Measurements from ENCODE around the gene ACAP1. TPM values are rescaled to one million over a fixed set of nuclear protein-coding genes. Genes with fewer than 3 reads are reported as not detected.

The ACAP1 gene
- polyA plus RNA-seq, 1 donor = 12.2 TPM

Other genes with a start within 250 kb of the ACAP1 start
- gene ASGR2, start 221.7 kb upstream of the ACAP1 start, polyA plus RNA-seq = 0.40 TPM
- 5.7 TPM for gene ASGR1, start 157.2 kb upstream of the ACAP1 start, polyA plus RNA-seq
- 16.7 TPM for gene DLG4, start 116.7 kb upstream of the ACAP1 start, polyA plus RNA-seq
- 490 TPM for gene ACADVL, start 116.6 kb upstream of the ACAP1 start, polyA plus RNA-seq
- gene DVL2, start 102.0 kb upstream of the ACAP1 start, polyA plus RNA-seq = 44.5 TPM
- 45.4 TPM for gene PHF23, start 97.1 kb upstream of the ACAP1 start, polyA plus RNA-seq
- 724 TPM for gene GABARAP, start 94.1 kb upstream of the ACAP1 start, polyA plus RNA-seq
- gene CTDNEP1, start 84.8 kb upstream of the ACAP1 start, polyA plus RNA-seq = 124 TPM
- 45.8 TPM for gene ELP5, start 84.3 kb upstream of the ACAP1 start, polyA plus RNA-seq
- gene CLDN7, start 74.1 kb upstream of the ACAP1 start, polyA plus RNA-seq = 250 TPM
- gene SLC2A4, start 54.8 kb upstream of the ACAP1 start, polyA plus RNA-seq = 1.1 TPM
- 2.8 TPM for gene YBX2, start 41.9 kb upstream of the ACAP1 start, polyA plus RNA-seq
- 263 TPM for gene EIF5A, start 28.9 kb upstream of the ACAP1 start, polyA plus RNA-seq
- 53.0 TPM for gene GPS2, start 21.2 kb upstream of the ACAP1 start, polyA plus RNA-seq
- gene NEURL4, start 7.2 kb upstream of the ACAP1 start, polyA plus RNA-seq = 28.7 TPM
- 8.2 TPM for gene KCTD11, start 15.6 kb downstream of the ACAP1 start, polyA plus RNA-seq
- gene TMEM95, start 18.6 kb downstream of the ACAP1 start, polyA plus RNA-seq = 0.04 TPM
- gene TNK1, start 44.6 kb downstream of the ACAP1 start, polyA plus RNA-seq = 7.4 TPM
- gene PLSCR3, start 58.0 kb downstream of the ACAP1 start, polyA plus RNA-seq = 16.9 TPM
- gene TMEM256, start 67.6 kb downstream of the ACAP1 start, polyA plus RNA-seq = 187 TPM
- 12.9 TPM for gene NLGN2, start 71.3 kb downstream of the ACAP1 start, polyA plus RNA-seq
- gene SPEM1, start 83.8 kb downstream of the ACAP1 start, polyA plus RNA-seq = not detected
- not detected for gene SPEM2, start 89.1 kb downstream of the ACAP1 start, polyA plus RNA-seq
- gene SPEM3, start 92.3 kb downstream of the ACAP1 start, polyA plus RNA-seq = not detected
- 7.5 TPM for gene TMEM102, start 98.9 kb downstream of the ACAP1 start, polyA plus RNA-seq
- gene FGF11, start 103.0 kb downstream of the ACAP1 start, polyA plus RNA-seq = 1.3 TPM
- gene CHRNB1, start 108.5 kb downstream of the ACAP1 start, polyA plus RNA-seq = 7.4 TPM
- 65.6 TPM for gene ZBTB4, start 143.1 kb downstream of the ACAP1 start, polyA plus RNA-seq
- 0.52 TPM for gene SLC35G6, start 144.9 kb downstream of the ACAP1 start, polyA plus RNA-seq
- 98.7 TPM for gene POLR2A, start 147.8 kb downstream of the ACAP1 start, polyA plus RNA-seq
- 32.7 TPM for gene TNFSF12, start 212.5 kb downstream of the ACAP1 start, polyA plus RNA-seq
- gene TNFSF13, start 222.2 kb downstream of the ACAP1 start, polyA plus RNA-seq = 23.4 TPM
- 47.7 TPM for gene SENP3, start 225.4 kb downstream of the ACAP1 start, polyA plus RNA-seq
- gene CD68, start 243.1 kb downstream of the ACAP1 start, polyA plus RNA-seq = 512 TPM
- 105 TPM for gene MPDU1, start 247.3 kb downstream of the ACAP1 start, polyA plus RNA-seq

All from large intestine (tissue), 1 donor.